IMR-90 (cell line): ENCODE data around the gene GNAT1. TPM values are rescaled to one million over a fixed set of nuclear protein-coding genes. Genes with fewer than 3 reads are reported as not detected.

Source experiments
- ATAC-seq: fragments of 200-7000 bp; cut with Tn5 transposase; 2 replicates; pipeline ENCODE4 v1.9.1; 2020; ENCODE audit warnings: low read depth, mild to moderate bottlenecking, moderate library complexity
- BruUV-seq: library from RNA; stranded (reverse); fragments of 400-500 nt; replicated peaks from 2 replicates; lab custom pipeline; 2021; lab: Mats Ljungman, UMichigan
- CTCF ChIA-PET: fragments of 300-600 bp; formaldehyde crosslinking; extraction: SDS; loops from one replicate; lab custom pipeline; 2021; ENCODE audit warnings: antibody characterized with exemption; lab: Yijun Ruan, JAX
- POLR2A ChIA-PET: fragments of 300-600 bp; sonication (Branson Sonifier 250); formaldehyde crosslinking; loops from one replicate; lab custom pipeline; 2022; ENCODE audit warnings: antibody characterized with exemption; ENCODE audit not compliant: unreplicated experiment; lab: Charles Lee
- DNase-seq: peaks from one replicate; pipeline ENCODE4 v3.0.0; 2013
- H2AFZ ChIP-seq: replicated peaks from 2 replicates; pipeline ENCODE3; 2013; ENCODE audit warnings: low read length, mild to moderate bottlenecking; ENCODE audit not compliant: poor library complexity
- H2AK5ac ChIP-seq: 2 replicates; pipeline ENCODE4 v1.6.1; 2013; ENCODE audit warnings: low read depth, low read length, inconsistent platforms
- H2AK9ac ChIP-seq: replicated peaks from 2 replicates; pipeline ENCODE3; 2013; ENCODE audit warnings: mild to moderate bottlenecking, low read depth, low read length, moderate library complexity; ENCODE audit not compliant: poor library complexity
- H2BK120ac ChIP-seq: 2 replicates; pipeline ENCODE4 v1.6.1; 2013; ENCODE audit warnings: low read depth, low read length, inconsistent platforms
- H2BK15ac ChIP-seq: 3 replicates; pipeline ENCODE4 v1.6.1; 2013; ENCODE audit warnings: low read depth, low read length, inconsistent platforms
- H2BK20ac ChIP-seq: 2 replicates; pipeline ENCODE4 v1.6.1; 2013; ENCODE audit warnings: low read depth, mild to moderate bottlenecking, inconsistent platforms, low read length, moderate library complexity
- H2BK5ac ChIP-seq: 2 replicates; pipeline ENCODE4 v1.6.1; 2013; ENCODE audit warnings: mild to moderate bottlenecking, low read depth, low read length, inconsistent platforms; ENCODE audit not compliant: poor library complexity, severe bottlenecking
- H3K14ac ChIP-seq: replicated peaks from 2 replicates; pipeline ENCODE4 v1.6.1; 2013; ENCODE audit warnings: low read depth, low read length, inconsistent platforms
- H3K18ac ChIP-seq: 2 replicates; pipeline ENCODE4 v1.6.1; 2013; ENCODE audit warnings: low read depth, low read length, control low read depth
- H3K23ac ChIP-seq: 2 replicates; pipeline ENCODE4 v1.6.1; 2013; ENCODE audit warnings: low read depth, low read length, inconsistent platforms
- H3K27ac ChIP-seq: 2 replicates; pipeline ENCODE4 v1.5.1; 2013; ENCODE audit warnings: mild to moderate bottlenecking, control low read depth, low read length; ENCODE audit not compliant: insufficient read depth
- H3K27me3 ChIP-seq: 2 replicates; pipeline ENCODE4 v1.6.1; 2013; ENCODE audit warnings: low read length; ENCODE audit not compliant: control insufficient read depth, insufficient read depth
- H3K36me3 ChIP-seq: 2 replicates; pipeline ENCODE4 v1.6.1; 2013; ENCODE audit warnings: low read length, mixed read lengths; ENCODE audit not compliant: control insufficient read depth, insufficient read depth
- H3K4ac ChIP-seq: 2 replicates; pipeline ENCODE4 v1.6.1; 2013; ENCODE audit warnings: low read depth, low read length, inconsistent platforms
- H3K4me1 ChIP-seq: 2 replicates; pipeline ENCODE4 v1.6.1; 2013; ENCODE audit warnings: low read length, mixed read lengths; ENCODE audit not compliant: control insufficient read depth, insufficient read depth
- H3K4me2 ChIP-seq: 2 replicates; pipeline ENCODE4 v1.6.1; 2013; ENCODE audit warnings: low read depth, mild to moderate bottlenecking, control low read depth, low read length, moderate library complexity
- H3K4me3 ChIP-seq: 2 replicates; pipeline ENCODE4 v1.5.1; 2013; ENCODE audit warnings: low read depth, mild to moderate bottlenecking, control low read depth, low read length, moderate library complexity; ENCODE audit not compliant: insufficient read depth
- H3K56ac ChIP-seq: 2 replicates; pipeline ENCODE4 v1.6.1; 2013; ENCODE audit warnings: low read length, inconsistent platforms; ENCODE audit not compliant: insufficient read depth; ENCODE audit errors: extremely low read depth
- H3K79me1 ChIP-seq, 2 experiments: 2 replicates each; pipeline ENCODE4 v1.6.1; 2013; ENCODE audit warnings: low read length in 2 of 2, inconsistent platforms in 1 of 2, low read depth in 1 of 2
- H3K9ac ChIP-seq: 2 replicates; pipeline ENCODE4 v1.6.1; 2013; ENCODE audit warnings: low read depth, low read length, control low read depth
- H3K9me1 ChIP-seq: 2 replicates; pipeline ENCODE4 v1.6.1; 2013; ENCODE audit warnings: low read length, inconsistent platforms; ENCODE audit not compliant: insufficient read depth
- H3K9me3 ChIP-seq: 2 replicates; pipeline ENCODE4 v1.6.1; 2013; ENCODE audit warnings: low read length; ENCODE audit not compliant: control insufficient read depth, insufficient read depth
- H4K20me1 ChIP-seq: 2 replicates; pipeline ENCODE4 v1.6.1; 2013; ENCODE audit warnings: low read length, inconsistent platforms; ENCODE audit not compliant: insufficient read depth
- H4K5ac ChIP-seq: 2 replicates; pipeline ENCODE4 v1.6.1; 2013; ENCODE audit warnings: mild to moderate bottlenecking, low read depth, low read length, control low read depth
- H4K8ac ChIP-seq, 2 experiments: 2 replicates each; pipeline ENCODE4 v1.6.1; 2013; ENCODE audit warnings: low read depth in 2 of 2, low read length in 2 of 2, control low read depth in 1 of 2, inconsistent platforms in 1 of 2
- H4K91ac ChIP-seq: 2 replicates; pipeline ENCODE4 v1.6.1; 2013; ENCODE audit warnings: low read depth, low read length, inconsistent platforms; ENCODE audit not compliant: insufficient read depth
- CEBPB ChIP-seq: IDR thresholded peaks from 2 replicates; pipeline ENCODE4 v1.6.1; 2012; ENCODE audit warnings: low read depth, low read length, improper control_type of control experiment
- CHD1 ChIP-seq: IDR thresholded peaks from 2 replicates; pipeline ENCODE4 v1.6.1; 2012; ENCODE audit warnings: low read depth, low read length, improper control_type of control experiment
- ELK1 ChIP-seq: fragments of 150-350 bp; IDR thresholded peaks from 2 replicates; pipeline ENCODE4 v1.6.1; 2016; ENCODE audit warnings: low read depth, mild to moderate bottlenecking, low read length, moderate library complexity, borderline replicate concordance
- MAFK ChIP-seq: IDR thresholded peaks from 2 replicates; pipeline ENCODE4 v1.6.1; 2012; ENCODE audit warnings: low read depth, low read length, improper control_type of control experiment
- MXI1 ChIP-seq: IDR thresholded peaks from 2 replicates; pipeline ENCODE4 v1.6.1; 2012; ENCODE audit warnings: low read depth, mild to moderate bottlenecking, low read length, moderate library complexity, borderline replicate concordance
- POLR2A ChIP-seq: IDR thresholded peaks from 2 replicates; pipeline ENCODE4 v1.6.1; 2012; ENCODE audit warnings: mild to moderate bottlenecking, low read depth, low read length
- RCOR1 ChIP-seq: IDR thresholded peaks from 2 replicates; pipeline ENCODE4 v1.6.1; 2012; ENCODE audit warnings: mild to moderate bottlenecking, low read length, improper control_type of control experiment; ENCODE audit not compliant: insufficient replicate concordance
- WGBS, 2 experiments: methylation state at CpG; one replicate each; pipeline versions ENCODE4 v1.1.5 to v1.1.7; 2013; ENCODE audit warnings: missing lambda C conversion rate in 2 of 2; ENCODE audit not compliant: insufficient read length in 1 of 2; ENCODE audit errors: extremely low coverage in 2 of 2; 5-methylcytosine and 5-hydroxymethylcytosine counted together
- dilution Hi-C: fragments of 300-500 bp; cut with HindIII; formaldehyde crosslinking; loops from one replicate; pipeline ENCODE4 v1.14.3; 2018; ENCODE audit warnings: low sequenced_read_pairs; ENCODE audit not compliant: unreplicated experiment
- in situ Hi-C: fragments of 300-500 bp; cut with MboI; formaldehyde crosslinking; loops from 3 replicates; pipeline ENCODE4 v1.14.3; 2019; ENCODE audit warnings: low sequenced_read_pairs, inconsistent platforms, mixed read lengths
- intact Hi-C: fragments of 100-400 bp; cut with micrococcal nuclease; formaldehyde crosslinking; loops from 2 replicates; pipeline ENCODE4 v1.10.0; 2022
- polyA plus RNA-seq, 3 experiments: library from polyadenylated mRNA; depleted of rRNA; stranded (reverse); fragments of >200 nt; gene quantifications; 2 replicates each; pipeline ENCODE4 v1.2.3, GENCODE V29; 2012; ENCODE audit warnings: low replicate concordance in 1 of 3
- total RNA-seq: library from RNA; depleted of rRNA; stranded (reverse); fragments of >200 nt; gene quantifications from 2 replicates; pipeline ENCODE4 v1.2.3, GENCODE V29; 2012
- TF ChIP-seq, protein P1 (sequence below): fragments of 150-350 bp; IDR thresholded peaks from 2 replicates; pipeline ENCODE4 v1.6.1; 2017; ENCODE audit warnings: mild to moderate bottlenecking, antibody characterized with exemption, low read length, low read depth

The GNAT1 gene
- total and polyA plus RNA-seq, 2 of the 4 experiments (the other 2 are of a cell fraction) = not detected

GRCh38 chr3:50222169-50222528, 30.7 kb downstream of the GNAT1 start:
- no CpG with 5 or more reads among the region's 1 CpG for WGBS, 2 experiments
- intact Hi-C loops (no loop called here), dilution Hi-C loops (no loop called here), in situ Hi-C loops (no loop called here)
- TF ChIP-seq CHD1 (no peak), RCOR1 (no peak), CEBPB (no peak), MAFK (no peak), MXI1 (no peak), ELK1 (no peak), POLR2A (no peak)
- TF ChIP-seq, protein P1, sequence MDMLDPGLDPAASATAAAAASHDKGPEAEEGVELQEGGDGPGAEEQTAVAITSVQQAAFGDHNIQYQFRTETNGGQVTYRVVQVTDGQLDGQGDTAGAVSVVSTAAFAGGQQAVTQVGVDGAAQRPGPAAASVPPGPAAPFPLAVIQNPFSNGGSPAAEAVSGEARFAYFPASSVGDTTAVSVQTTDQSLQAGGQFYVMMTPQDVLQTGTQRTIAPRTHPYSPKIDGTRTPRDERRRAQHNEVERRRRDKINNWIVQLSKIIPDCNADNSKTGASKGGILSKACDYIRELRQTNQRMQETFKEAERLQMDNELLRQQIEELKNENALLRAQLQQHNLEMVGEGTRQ = no peak
- no peak overlapping the region for H3K27ac ChIP-seq
- H2AK5ac ChIP-seq = no peak overlapping the region
- no peak overlapping the region for H3K18ac ChIP-seq
- H3K9me1 ChIP-seq = no peaks in the 10 kb centered on the region
- no peak overlapping the region for H4K5ac ChIP-seq
- H2BK5ac ChIP-seq = no peak overlapping the region
- H3K27me3 ChIP-seq = peaks cover 12% of the 10 kb centered on the region; the same call in 1 of the 2 replicates
- H3K14ac ChIP-seq = no peak overlapping the region
- no peak overlapping the region for H3K4me2 ChIP-seq
- H4K8ac ChIP-seq = no peak overlapping the region
- no TSS peak for BruUV-seq
- ChIA-PET POLR2A (no interaction called here), CTCF (no interaction called here)
- no peak overlapping the region for H2BK15ac ChIP-seq
- H3K4me3 ChIP-seq = no peak overlapping the region
- no peak overlapping the region for H2BK120ac ChIP-seq
- H4K91ac ChIP-seq = no peak overlapping the region
- DNase-seq (no peak), ATAC-seq (no peak)
- H3K9me3 ChIP-seq = no peaks in the 10 kb centered on the region
- 0 out of 4 replicates have a peak, but pooled peaks cover 0 to 2% of the 10 kb centered on the region in 2 experiments for H3K79me1 ChIP-seq
- no peak overlapping the region for H2AFZ ChIP-seq
- no peaks in the 10 kb centered on the region for H3K36me3 ChIP-seq
- no peak overlapping the region for H2BK20ac ChIP-seq
- no peak overlapping the region for H3K9ac ChIP-seq
- no peak overlapping the region for H3K23ac ChIP-seq
- H3K56ac ChIP-seq = no peak overlapping the region
- no peaks in the 10 kb centered on the region for H4K20me1 ChIP-seq
- 0 out of 2 replicates have a peak, but pooled peaks cover 3% of the 10 kb centered on the region for H3K4me1 ChIP-seq
- H3K4ac ChIP-seq = no peak overlapping the region
- H2AK9ac ChIP-seq = no peak overlapping the region
